ENCODE data around the gene CPM. TPM values are rescaled to one million over a fixed set of nuclear protein-coding genes. Genes with fewer than 3 reads are reported as not detected.

Gene CPM
- polyA plus RNA-seq, 3 donors: 8.4 to 32.4 (median 26.2) TPM

- Histone ChIP-seq H3K36me3 (replicated peaks in 1 of 2; ENCODE audit: control insufficient read depth in 1 of 2, insufficient read depth in 2 of 2, low read length in 2 of 2) (peaks cover 7 to 46% of the 10 kb centered on the region in 2 donors), H3K27me3 (ENCODE audit: control insufficient read depth in 2 of 2, insufficient read depth in 2 of 2, low read length in 2 of 2) (no peaks in the 10 kb centered on the region), H3K9ac (ENCODE audit: insufficient read depth, low read length, poor library complexity, severe bottlenecking) (no peak overlapping the region), H3K4me1 (ENCODE audit: control insufficient read depth in 1 of 2, insufficient read depth in 2 of 2, low read length in 2 of 2) (no peaks in the 10 kb centered on the region), H3K4me2 (replicated peaks; ENCODE audit: extremely low read depth, low read length, poor library complexity, severe bottlenecking) (no peak overlapping the region), H3K4me3 (replicated peaks in 1 of 3; ENCODE audit: low read depth in 2 of 3, low read length in 3 of 3) (no peak overlapping the region), H3K9me3 (replicated peaks in 1 of 2; ENCODE audit: control insufficient read depth in 1 of 2, insufficient read depth in 1 of 2, low read length in 2 of 2) (no peaks in the 10 kb centered on the region), H3K79me2 (ENCODE audit: insufficient read depth, low read length) (no peaks in the 10 kb centered on the region), H2AFZ (ENCODE audit: insufficient read depth, low read depth, low read length, poor library complexity, severe bottlenecking) (no peak overlapping the region), H3K27ac (ENCODE audit: low read depth in 1 of 2, low read length in 2 of 2) (no peak overlapping the region), H4K20me1 (ENCODE audit: insufficient read depth, low read length) (no peaks in the 10 kb centered on the region)
- Mint-ChIP-seq H3K36me3 (peaks cover 44 to 48% of the 10 kb centered on the region in 2 donors), H3K4me1 (no peaks in the 10 kb centered on the region), H3K27me3 (ENCODE audit: low read depth in 3 of 3) (no peaks in the 10 kb centered on the region), H3K4me3 (no peak overlapping the region), H3K9me3 (no peaks in the 10 kb centered on the region), H3K27ac (no peak overlapping the region)
- no peak for DNase-seq
- 100% methylated on average over 1 of the region's 3 CpGs for WGBS (ENCODE audit: insufficient coverage)
- intact Hi-C loops (cut with micrococcal nuclease): loop anchor here in 1 of 2 donors (10.0 kb wide), 1 partner anchor 383 kb away; no protein-coding TSS in a partner anchor
- TF ChIP-seq, protein P1, sequence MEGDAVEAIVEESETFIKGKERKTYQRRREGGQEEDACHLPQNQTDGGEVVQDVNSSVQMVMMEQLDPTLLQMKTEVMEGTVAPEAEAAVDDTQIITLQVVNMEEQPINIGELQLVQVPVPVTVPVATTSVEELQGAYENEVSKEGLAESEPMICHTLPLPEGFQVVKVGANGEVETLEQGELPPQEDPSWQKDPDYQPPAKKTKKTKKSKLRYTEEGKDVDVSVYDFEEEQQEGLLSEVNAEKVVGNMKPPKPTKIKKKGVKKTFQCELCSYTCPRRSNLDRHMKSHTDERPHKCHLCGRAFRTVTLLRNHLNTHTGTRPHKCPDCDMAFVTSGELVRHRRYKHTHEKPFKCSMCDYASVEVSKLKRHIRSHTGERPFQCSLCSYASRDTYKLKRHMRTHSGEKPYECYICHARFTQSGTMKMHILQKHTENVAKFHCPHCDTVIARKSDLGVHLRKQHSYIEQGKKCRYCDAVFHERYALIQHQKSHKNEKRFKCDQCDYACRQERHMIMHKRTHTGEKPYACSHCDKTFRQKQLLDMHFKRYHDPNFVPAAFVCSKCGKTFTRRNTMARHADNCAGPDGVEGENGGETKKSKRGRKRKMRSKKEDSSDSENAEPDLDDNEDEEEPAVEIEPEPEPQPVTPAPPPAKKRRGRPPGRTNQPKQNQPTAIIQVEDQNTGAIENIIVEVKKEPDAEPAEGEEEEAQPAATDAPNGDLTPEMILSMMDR (IDR thresholded peaks at IDR 0.05): no peak
Observed at GRCh38 chr12:68861890-68862289, 71.1 kb downstream of the CPM start.

DNA sequence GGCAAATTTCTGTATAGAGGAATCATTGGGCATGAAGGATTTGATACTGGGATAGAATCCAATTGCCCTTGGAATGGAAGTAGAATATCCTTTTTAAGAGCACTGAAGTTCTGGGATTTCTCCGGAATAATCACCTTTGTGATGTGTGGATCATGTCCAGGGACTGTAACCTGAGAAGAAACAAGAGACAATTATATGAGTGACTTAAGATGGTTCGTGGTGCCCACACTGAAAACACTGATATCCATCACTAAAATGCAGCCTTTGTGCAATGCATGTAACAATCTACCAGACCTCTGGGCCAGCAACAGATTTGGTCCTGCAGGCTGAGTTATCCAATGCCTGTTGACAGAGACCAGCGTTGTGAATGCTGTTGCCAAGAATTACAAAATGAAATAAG is 76.5 kb downstream of the CPM start:
- no peaks in the 10 kb centered on the region for H3K4me1 Mint-ChIP-seq
- no peak overlapping the region for H3K27ac Mint-ChIP-seq
- DNase-seq: no peak
- no peak overlapping the region for H3K4me3 Mint-ChIP-seq
- no peak overlapping the region for H3K27ac ChIP-seq (ENCODE audit: low read depth in 1 of 2, low read length in 2 of 2)
- H3K79me2 ChIP-seq (ENCODE audit: insufficient read depth, low read length): no peaks in the 10 kb centered on the region
- H2AFZ ChIP-seq (ENCODE audit: insufficient read depth, low read depth, low read length, poor library complexity, severe bottlenecking): no peak overlapping the region
- no peaks in the 10 kb centered on the region for H3K4me1 ChIP-seq (ENCODE audit: control insufficient read depth in 1 of 2, insufficient read depth in 2 of 2, low read length in 2 of 2)
- no peak overlapping the region for H3K4me2 ChIP-seq (replicated peaks; ENCODE audit: extremely low read depth, low read length, poor library complexity, severe bottlenecking)
- WGBS (ENCODE audit: insufficient coverage): 100% methylated on average over 1 of the region's 3 CpGs
- intact Hi-C loops (cut with micrococcal nuclease): loop anchor here in 1 of 2 donors (10.0 kb wide), 1 partner anchor 218 kb away; no protein-coding TSS in a partner anchor
- no peaks in the 10 kb centered on the region for H3K27me3 ChIP-seq (ENCODE audit: control insufficient read depth in 2 of 2, insufficient read depth in 2 of 2, low read length in 2 of 2)
- H4K20me1 ChIP-seq (ENCODE audit: insufficient read depth, low read length): no peaks in the 10 kb centered on the region
- no peak overlapping the region for H3K4me3 ChIP-seq (replicated peaks in 1 of 3; ENCODE audit: low read depth in 2 of 3, low read length in 3 of 3)
- peaks cover 23 to 42% of the 10 kb centered on the region in 2 donors for H3K36me3 ChIP-seq (replicated peaks in 1 of 2; ENCODE audit: control insufficient read depth in 1 of 2, insufficient read depth in 2 of 2, low read length in 2 of 2)
- no peak overlapping the region for H3K9ac ChIP-seq (ENCODE audit: insufficient read depth, low read length, poor library complexity, severe bottlenecking)
- H3K9me3 ChIP-seq (replicated peaks in 1 of 2; ENCODE audit: control insufficient read depth in 1 of 2, insufficient read depth in 1 of 2, low read length in 2 of 2): no peaks in the 10 kb centered on the region
- peaks cover 45 to 51% of the 10 kb centered on the region in 2 donors for H3K36me3 Mint-ChIP-seq
- TF ChIP-seq, protein P1 (IDR thresholded peaks at IDR 0.05): no peak
- H3K9me3 Mint-ChIP-seq: no peaks in the 10 kb centered on the region
- H3K27me3 Mint-ChIP-seq (ENCODE audit: low read depth in 3 of 3): no peaks in the 10 kb centered on the region
